Muscle of arm (tissue), 12 donors: Measurements from ENCODE around the gene HHEX. TPM values are rescaled to one million over a fixed set of nuclear protein-coding genes. Genes with fewer than 3 reads are reported as not detected.

Source experiments
- DNase-seq: peaks from one replicate; pipeline ENCODE4 v3.0.0-alpha.2; 2013
- polyA plus RNA-seq, 12 donors: library from polyadenylated mRNA; unstranded; fragments of 120-200 nt; gene quantifications; one replicate each; pipeline ENCODE4 v1.2.1, GENCODE V29; 2013; ENCODE audit not compliant: insufficient read length in 12 of 12

Gene HHEX
- polyA plus RNA-seq, 12 donors, result 5.8 to 11.3 (median 7.7) TPM; not detected in 1

DNA sequence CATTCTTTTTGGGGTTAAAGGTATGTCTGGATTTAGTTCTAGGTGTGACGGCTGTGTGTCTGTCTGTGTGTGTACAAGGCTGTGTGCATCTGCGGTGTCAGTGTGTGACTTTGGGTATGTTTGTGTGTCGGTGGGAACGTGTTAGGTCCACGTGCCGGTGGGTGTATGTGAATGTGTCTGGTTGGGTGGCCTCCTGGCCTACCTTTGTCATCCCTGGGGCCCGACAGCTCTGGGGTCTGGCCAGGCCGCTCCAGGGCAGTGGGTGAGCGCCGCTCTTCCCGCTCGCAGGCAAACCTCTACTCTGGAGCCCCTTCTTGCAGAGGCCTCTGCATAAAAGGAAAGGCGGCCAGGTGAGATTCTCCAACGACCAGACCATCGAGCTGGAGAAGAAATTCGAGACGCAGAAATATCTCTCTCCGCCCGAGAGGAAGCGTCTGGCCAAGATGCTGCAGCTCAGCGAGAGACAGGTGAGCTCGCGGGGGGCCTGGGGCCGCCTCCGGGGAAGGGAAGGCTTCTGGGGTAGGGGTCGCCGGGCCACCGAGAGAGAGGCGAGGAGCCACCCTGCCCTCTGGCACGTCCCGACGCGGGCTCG is 2.4 kb downstream of the HHEX start:
- no peak for DNase-seq

DNA sequence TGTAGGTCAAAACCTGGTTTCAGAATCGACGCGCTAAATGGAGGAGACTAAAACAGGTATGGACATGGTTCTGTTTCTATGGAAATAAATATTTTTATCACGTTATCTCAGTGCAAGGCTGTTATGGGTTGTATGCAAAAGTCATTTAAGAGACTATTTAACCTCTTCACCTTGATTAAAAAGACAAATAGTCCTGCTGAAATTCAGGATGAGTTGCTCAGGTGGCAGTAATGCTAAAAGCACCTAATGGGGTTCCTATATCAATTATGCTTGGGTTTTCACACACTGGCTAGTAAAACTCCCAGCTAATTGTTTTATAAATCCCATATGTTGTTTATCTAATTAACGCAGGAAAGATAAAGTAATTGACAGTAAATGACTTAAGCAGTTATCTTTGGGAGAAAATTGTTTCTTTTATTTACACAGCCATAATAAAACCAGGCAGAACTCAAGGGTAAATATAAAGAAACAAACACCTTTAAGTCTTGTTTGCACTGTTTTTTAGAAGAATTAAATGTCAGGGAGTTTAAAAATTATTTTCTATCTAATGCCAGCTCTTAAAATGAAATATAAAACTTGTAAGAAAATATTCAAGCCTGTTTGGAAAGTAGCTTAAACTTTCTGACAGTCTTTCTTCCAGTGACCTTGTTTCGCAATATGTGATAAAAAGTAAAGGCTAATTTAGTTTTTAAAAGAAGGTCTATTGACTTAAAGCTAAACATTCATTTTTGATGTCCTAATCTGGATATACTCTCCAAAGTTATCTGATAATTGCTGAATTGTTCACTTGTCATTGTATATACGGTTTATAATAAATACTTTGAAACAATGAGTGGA is 3.2 kb downstream of the HHEX start:
- DNase-seq, result no peak

DNA sequence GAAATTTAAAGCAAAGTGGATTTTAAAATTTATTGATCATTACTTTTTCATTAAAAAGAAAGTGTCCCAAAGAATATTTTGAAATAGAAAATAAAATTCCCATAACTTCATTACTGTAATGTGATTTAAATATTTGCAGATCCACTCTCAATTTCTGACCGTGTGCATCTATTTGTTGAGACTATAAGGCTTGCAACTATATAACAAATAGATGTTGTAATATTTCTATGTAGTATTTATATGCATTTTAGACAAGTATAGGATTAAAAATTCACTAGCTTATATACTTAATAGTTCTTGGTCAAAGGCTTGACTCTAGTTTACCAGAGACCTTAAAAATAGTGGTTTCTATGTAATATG is 3.8 kb downstream of the HHEX start:
- DNase-seq, result no peak

DNA sequence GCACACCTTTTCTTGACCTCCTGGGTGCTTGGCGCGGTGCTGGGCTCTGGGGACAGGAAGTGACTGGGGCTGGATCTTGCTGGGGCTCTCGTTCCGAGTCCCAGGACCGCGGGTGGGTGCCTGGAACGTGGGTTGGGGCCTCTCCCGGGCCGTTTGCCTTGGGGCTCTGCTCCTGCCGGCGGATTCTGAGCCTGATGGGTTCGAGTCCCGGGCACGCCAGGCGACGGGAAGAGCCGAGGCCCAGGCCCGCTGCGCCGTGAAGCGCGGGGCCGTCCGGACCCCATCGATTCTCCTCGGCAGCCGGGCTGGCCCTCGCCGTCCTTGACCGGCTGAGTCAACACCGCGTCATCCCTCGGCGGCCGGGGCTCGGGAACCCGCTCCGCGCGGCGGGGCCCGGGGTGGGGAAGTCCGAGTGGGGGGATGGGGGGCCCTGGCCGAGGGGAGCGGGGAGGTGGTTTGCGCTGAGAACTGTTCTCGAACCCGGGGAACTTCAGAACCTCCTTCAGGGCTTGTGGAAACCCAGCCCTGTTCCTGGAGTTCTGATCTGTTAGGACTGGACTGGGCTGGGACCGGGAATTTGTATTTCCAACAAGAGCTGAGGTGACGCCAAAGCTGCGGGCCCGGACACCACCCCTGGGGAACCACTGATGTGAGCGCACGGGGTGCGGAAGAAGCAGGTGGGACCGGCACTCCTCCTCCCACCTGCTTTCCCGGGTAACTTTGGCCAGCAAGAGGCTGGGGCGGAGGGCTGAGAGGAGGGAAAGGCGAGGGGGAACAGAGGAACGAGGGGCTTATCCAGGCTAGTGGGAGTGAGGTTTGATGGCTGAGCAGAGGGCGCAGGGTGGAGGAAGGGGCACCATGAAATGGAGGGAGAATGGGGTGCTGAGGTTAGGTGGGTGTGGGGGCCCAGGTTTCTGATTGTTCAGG is 6.2 kb downstream of the HHEX start:
- DNase-seq, result no peak

DNA sequence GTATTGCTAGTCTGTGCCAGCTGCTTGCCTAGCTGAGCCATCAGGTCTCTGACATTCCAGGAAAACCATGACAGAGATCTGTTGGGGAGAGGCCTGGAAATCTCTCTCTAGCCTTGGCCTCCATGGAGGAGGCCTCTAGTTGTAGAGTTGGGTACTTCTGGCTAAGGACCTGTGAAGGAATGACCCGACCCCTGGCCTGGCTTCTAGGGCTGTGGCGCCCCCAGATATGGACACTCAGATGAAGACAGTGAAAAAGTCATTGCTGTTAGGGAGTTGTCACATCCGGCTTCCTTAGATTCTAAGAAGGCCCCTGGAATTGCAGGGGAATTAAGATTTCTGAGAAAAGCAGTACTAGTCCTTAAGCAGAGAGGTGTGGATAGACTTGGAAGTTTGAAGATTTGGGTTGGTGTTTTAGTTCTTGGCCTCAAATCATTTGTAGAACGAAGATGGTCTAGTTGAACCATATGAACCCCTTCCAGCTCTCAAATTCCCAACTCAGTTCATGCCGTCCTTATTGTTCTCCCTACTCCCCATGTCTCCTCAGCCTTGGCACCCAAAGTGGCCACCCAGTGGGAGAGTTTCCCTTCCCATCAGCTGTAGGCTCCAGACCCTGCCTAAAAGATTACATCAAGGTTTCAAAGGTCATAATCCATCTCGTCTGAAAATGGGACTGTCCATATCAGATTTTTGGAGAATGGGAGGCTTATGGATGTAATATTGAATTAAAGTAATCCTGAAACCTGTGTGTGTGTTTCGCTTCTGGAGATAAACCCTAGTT is 7.0 kb downstream of the HHEX start:
- DNase-seq, result no peak

DNA sequence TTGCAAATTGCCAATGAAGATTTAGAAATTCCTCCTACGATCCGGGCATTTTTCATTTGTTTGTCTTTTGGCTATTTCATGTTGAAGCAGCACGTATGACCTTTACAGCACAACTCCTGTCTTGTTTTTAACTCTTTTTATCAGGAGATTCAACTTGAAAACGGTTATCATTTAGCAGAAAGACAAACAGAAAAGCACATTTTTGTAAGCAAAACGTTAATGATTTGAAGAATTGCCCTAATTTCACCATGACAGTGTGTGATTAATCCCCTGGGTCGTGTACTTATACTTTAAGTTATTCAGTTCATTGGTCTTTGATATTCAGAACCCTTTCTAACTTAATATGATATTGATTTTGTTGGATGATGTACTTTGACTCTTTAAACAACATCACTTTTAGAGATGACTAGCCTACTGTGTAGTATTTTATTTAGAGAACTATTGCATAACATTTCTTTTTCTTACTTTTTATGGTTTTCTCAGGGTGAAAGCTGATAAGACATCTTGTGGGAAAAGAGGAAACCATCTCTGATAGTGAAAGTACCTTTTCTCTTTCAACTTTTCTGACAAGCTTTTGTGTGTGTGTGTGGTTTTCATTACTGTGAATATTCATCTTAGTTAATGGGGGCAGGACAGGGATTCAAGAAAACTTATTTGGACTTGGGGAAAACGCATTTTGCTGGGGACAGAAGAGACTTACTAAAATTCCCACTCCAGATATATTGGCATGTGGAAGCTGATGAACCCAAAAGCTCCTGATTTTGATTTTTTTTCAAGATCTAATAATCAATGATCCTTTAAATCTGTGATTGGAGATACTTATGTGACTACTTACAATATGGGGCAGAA is 8.1 kb downstream of the HHEX start:
- no peak for DNase-seq

DNA sequence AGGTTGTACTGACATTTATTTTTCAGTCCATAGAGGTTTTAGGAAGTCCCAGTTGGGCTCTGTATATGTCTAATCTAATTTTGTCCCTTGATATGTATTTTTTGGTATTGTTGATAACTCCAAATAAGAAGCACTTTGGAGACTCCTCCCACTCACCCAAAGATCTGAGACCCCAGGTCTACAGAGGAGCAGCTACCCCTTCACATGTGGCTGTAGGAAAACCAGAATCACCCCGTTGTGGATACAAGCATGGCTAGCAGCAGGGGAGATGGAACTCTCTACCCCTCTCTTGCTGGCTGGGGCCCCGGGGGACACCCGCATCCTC is 9.4 kb downstream of the HHEX start:
- DNase-seq, result no peak

DNA sequence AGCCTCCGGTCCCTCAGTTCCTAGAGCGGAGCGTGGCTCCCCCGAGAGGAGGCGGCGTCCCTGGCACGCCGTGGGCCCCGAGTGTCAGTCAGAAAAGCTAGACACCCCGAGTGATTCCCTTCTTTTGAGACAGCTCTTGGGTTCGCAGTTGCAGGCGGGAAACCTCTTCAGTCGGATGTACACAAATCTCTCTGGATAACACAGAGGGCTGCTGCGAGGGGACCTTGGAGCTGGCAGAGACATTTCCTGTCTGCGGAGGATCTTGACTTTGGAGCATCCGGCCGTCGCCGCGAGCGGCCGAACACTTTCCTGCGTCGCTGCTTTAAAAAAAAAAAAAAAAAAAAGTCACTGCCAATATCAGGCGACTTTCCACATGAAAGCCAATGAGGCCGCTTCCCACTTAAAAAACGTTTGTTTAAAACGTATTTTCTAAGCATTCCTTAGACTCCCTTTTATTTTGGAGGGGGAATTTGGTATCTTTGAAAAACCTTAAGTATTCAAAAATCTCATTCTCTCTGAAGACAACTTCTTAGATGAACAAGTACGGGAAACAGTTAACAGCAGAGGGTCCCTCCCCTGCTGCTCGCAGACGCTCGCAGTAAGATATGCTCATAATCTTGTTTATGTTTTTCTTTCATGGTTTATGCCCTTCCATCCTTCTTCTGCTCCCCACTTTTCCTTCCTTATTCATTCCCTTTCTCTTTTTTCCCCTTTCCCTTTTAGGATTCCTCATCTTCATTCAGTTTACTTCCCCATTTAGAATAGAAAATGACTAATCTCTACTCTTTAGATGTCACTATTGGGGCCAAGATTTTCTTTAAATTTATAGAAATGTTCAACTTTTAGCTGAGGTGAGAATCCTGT is 10.0 kb downstream of the HHEX start:
- DNase-seq, result no peak

DNA sequence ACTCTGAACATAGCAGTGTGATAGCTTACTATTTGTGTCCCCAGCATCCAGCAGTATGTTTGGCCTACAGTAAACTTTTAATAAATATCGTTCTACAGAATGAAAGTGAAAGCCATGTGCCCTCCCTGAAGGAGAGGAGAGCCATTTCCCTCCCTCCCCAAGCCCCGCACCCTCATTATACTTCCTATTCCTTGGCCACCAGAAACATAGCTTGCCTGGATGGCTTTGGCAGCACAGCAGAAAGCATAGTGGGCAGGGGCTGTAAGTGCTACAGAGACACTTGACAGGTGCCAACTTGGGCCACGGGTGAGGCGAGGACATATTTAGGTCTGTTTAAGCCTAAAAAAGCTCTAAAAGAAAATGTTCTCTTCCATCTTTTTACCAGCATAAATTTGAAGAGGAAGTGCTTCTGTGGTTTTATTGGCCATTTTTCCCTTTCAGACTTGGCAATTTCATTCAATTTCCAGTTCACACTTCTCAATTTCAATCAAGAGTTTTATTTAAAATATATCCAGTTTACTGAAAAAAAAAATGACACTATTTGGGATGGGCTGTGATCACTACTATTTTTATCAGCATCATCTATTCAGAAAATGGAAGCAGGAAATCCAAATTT is 12.7 kb downstream of the HHEX start:
- no peak for DNase-seq

DNA sequence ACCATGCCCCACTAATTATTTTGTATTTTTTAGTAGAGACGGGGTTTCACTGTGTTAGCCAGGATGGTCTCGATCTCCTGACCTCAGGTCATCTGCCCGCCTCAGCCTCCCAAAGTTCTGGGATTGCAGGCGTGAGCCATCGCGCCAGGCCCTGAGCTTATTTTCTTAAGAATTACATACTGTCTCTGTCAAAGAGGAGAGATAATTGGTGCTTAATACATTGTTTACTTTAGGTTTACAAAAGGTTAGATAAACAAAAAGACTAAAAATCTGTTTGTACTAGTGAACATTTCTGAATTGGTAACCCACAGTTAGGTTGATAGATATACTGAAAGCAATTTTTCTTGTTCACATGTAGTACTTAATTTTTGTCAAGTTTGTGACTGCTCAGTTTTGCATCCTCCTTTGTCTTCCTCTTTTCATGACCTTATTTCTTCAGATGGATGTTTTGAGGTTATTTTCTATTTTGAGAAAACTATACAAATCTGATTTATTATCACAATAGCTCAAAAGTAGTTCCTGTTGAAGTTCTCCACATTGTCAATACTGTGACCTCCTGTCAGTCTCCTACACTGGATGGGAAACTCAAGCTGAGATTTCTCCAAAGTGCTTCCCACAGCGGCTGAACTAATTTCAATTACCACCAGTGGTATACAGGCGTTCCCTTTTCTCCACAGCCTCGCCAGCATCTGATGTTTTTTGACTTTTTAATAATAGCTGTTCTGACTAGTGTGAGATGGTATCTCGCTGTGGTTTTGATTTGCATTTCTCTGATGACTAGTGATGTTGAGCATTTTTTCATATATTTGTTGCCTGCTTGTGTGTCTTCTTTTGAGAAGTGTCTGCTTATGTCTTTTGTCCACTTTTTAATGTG is 22.5 kb downstream of the HHEX start:
- no peak for DNase-seq

DNA sequence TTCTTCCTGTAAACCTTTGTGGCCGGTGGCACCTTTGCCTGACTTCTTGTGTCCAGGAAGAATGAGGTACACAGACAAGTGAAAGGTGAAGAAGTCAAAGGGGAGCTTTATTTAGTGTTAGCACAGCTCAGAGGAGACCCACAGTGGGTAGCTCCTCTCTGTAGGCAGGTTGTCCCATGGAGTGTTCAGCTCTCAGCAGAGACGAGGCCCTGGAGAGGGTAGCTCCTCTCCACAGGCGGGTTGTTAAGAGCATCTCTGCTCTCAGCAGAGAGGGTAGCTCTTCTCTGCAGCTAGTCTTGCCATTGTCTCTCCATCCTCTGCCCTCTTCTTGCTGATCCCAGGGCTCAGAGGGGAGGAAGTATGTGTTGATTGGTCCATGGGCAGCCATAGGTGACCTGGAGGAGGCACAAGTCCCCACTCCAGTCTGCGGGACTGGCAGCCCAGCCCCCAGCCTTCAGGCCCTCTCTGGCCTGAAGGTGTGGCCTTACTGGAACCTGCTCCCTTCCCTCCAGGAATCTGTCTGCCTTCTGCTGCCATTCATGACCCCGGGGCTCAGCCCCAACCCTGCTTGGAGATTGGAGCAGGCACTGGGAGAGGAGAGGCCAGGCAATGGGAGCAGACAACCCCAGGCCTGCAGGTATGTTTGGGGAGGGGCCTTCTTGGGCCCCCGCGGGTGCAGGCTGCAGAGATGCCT is 24.5 kb downstream of the HHEX start:
- no peak for DNase-seq

DNA sequence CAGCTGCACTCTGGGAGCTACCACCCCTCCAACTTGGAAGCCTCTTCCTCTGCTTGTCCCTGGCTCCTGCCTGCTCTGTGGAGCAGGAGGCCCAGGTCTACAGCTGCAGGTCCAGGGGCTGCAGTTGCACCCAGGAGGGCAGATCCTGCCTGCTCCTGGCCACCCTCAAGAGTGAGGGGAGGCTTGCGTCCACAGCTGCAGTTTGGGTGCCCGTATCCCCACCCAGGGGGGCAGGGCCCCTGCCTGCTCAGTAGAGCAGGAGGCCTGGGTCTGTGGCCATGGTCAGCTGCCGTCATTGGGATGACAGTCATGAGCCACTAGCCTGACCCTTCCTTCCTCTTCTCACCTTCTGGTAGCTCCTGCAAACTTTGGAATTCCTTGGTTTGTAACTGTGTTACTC is 25.1 kb downstream of the HHEX start:
- DNase-seq, result no peak

DNA sequence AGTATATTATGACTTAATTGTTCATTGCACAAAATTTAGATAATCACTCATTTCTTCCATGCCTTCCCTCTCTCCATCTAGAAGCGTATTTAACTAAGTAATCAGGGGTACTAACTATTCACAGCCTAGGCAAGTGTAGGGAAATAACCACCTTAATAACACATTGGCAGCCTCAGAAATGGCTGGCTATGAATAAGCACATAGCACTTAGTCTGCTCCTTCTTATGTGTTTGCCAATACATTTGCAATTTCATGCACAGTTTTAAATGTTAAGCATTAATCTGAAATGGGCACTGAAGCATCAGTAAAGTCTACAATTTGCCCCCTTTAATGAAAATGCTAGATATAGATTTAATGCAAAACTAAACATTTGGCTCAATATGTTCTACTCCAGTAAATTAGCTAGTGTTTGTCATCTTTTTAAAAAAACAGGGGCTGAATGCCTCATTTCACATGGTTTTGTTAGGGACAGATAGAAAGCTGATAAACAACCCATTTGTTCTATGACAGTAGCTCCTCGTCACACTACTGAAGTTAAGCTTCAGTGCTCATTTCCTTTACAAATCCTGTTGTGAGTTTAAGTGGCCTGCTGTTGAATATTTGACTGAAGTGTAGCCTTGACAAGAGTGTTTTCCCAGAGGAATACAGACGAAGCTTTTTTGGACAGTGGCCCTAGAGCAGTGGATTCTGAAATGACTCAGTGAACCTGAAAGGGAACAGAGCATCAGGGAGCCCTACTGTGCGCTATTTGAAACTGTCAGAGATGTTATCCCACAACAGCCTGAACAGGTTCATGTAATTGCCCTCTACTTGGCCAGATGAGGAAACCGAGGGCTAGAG is 30.5 kb downstream of the HHEX start:
- no peak for DNase-seq

DNA sequence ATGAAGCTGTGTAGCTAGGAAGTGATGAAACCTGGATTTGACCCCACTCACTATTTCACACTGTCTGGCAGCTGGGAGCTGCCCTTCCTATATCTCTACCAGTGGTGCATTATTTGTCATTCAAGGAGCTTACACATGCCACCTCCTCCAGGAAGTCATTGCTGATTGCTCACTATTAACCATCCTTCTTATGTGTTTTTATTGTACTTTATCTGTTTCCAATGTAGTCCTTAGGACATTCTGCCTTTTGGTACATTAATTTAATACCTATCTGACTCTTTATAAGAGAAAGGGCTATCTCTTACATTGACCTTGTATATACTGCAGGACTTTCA is 31.0 kb downstream of the HHEX start:
- DNase-seq, result no peak

DNA sequence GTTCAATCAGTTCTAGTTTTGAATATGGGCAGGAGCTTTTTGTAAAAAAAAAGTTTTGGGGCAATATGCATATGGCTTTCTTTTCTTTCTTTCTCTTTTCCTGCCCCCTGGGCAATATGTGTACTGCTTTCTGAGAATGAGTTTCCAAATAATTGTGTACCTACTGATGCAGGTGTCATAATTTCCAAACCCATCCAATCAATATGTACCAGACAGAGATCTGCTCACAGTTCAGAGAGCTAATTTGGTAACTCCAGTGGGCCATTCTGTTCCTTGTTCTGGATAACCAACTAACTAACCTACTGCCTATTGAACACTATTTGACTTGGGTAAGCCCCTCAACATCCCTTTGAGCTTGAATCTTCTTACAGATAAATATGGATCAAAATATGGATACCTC is 32.6 kb downstream of the HHEX start:
- DNase-seq, result no peak

DNA sequence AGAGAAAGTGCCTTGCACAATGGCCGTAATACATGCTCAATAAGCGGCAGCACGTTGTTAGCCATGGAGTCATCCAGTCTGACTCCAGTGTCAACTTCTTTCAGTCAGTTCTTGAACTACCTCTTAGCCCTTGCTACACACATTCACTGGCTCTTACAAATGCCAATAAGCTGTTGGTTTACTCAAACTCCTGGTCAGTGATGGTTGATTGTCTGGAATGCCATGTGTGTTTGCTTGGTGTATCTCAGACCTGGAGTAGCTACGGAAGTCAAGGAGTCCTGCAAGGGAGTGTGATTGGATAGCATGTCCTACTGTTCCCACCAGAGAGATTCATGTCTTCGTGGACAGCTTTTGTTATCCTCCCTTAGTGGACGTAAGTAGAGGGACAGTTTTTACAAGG is 37.4 kb downstream of the HHEX start:
- no peak for DNase-seq

DNA sequence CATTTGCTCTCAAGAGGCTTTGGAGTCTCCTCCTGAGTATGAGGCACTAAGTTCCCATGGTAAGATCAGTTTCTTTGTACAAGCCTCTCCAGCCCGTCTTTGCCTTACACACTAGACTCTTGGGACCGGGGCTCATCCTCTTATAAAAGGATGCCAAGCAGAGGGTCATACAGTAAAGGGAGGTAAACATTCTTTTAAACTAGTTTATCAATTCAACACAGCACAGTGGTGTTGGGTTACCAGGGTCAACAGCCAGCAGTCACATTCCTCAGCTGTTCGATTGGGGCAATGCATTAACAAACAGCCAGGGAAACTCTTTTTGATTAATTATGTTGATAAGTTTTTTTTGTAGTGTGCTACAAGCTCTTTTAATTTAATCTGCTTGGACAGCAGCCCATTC is 37.8 kb downstream of the HHEX start:
- no peak for DNase-seq
